GM12873 (cell line): Measurements from ENCODE around the gene EPB41L4A.

ENCODE experiments used
- CTCF ChIP-seq: IDR thresholded peaks from 2 replicates; pipeline ENCODE4 v1.5.1; 2012; ENCODE audit warnings: low read depth, mild to moderate bottlenecking, moderate library complexity, low read length, control low read depth; ENCODE audit not compliant: insufficient read depth; ENCODE audit errors: missing control alignments

EPB41L4A gene

GRCh38 chr5:112247960-112248359 is 171.1 kb downstream of the EPB41L4A start:
- TF ChIP-seq CTCF = no peak

- no peak for TF ChIP-seq CTCF
These were observed 173.4 kb downstream of the EPB41L4A start for GRCh38 chr5:112245656-112246055.

- no peak for TF ChIP-seq CTCF
These were observed 179.1 kb downstream of the EPB41L4A start for GRCh38 chr5:112239996-112240395.

GRCh38 chr5:112238473-112238872 is 180.6 kb downstream of the EPB41L4A start:
- TF ChIP-seq CTCF = peak; percentile 30

GRCh38 chr5:112237456-112237855 is 181.6 kb downstream of the EPB41L4A start:
- TF ChIP-seq CTCF = no peak

GRCh38 chr5:112234000-112234399 is 185.1 kb downstream of the EPB41L4A start:
- TF ChIP-seq CTCF = no peak

- no peak for TF ChIP-seq CTCF
These were observed 186.4 kb downstream of the EPB41L4A start for GRCh38 chr5:112232667-112233066.
